GM12891 (cell line): ENCODE results near the gene MYH14.

Source experiments
- POLR2A ChIP-seq: IDR thresholded peaks from 2 replicates; pipeline ENCODE4 v1.6.1; 2011; ENCODE audit warnings: low read depth, low read length, control low read depth
- POLR2AphosphoS5 ChIP-seq: IDR thresholded peaks from 2 replicates; pipeline ENCODE4 v1.6.1; 2011; ENCODE audit warnings: low read depth, low read length, control low read depth
- POU2F2 ChIP-seq: IDR thresholded peaks from 2 replicates; pipeline ENCODE4 v1.6.1; 2011; ENCODE audit warnings: low read depth, mild to moderate bottlenecking, control low read depth, low read length, moderate library complexity
- SPI1 ChIP-seq: IDR thresholded peaks from 2 replicates; pipeline ENCODE4 v1.6.1; 2011; ENCODE audit warnings: low read depth, low read length, control low read depth
- TAF1 ChIP-seq: IDR thresholded peaks from 2 replicates; pipeline ENCODE4 v1.6.1; 2011; ENCODE audit warnings: low read depth, low read length, control low read depth

GRCh38 chr19:50206191-50206590 lies 2.8 kb downstream of the MYH14 start:
- TF ChIP-seq POLR2A (no peak), POLR2AphosphoS5 (no peak), TAF1 (no peak), POU2F2 (no peak), SPI1 (no peak)
